Mesothelial cell of epicardium (in vitro differentiated cells): ENCODE measurements around the gene GZMH. TPM values are rescaled to one million over a fixed set of nuclear protein-coding genes. Genes with fewer than 3 reads are reported as not detected.

ENCODE experiments used
- DNase-seq, 2 experiments: peaks; one replicate each; pipeline ENCODE4 v3.0.0; 2021; ENCODE audit warnings: low spot score in 2 of 2; ENCODE audit not compliant: unreplicated experiment in 2 of 2
- H3K27ac Mint-ChIP-seq: 2 replicates; pipeline ENCODE4 v1.8.0; 2021; ENCODE audit warnings: mixed read lengths
- H3K27me3 Mint-ChIP-seq: 2 replicates; pipeline ENCODE4 v1.8.0; 2021; ENCODE audit warnings: low read depth, mixed read lengths
- H3K36me3 Mint-ChIP-seq: 2 replicates; pipeline ENCODE4 v1.8.0; 2021; ENCODE audit warnings: mixed read lengths
- H3K4me1 Mint-ChIP-seq: 2 replicates; pipeline ENCODE4 v1.8.0; 2021; ENCODE audit warnings: mixed read lengths
- H3K4me3 Mint-ChIP-seq: 2 replicates; pipeline ENCODE4 v1.8.0; 2021; ENCODE audit warnings: mild to moderate bottlenecking, moderate library complexity, mixed read lengths
- H3K9me3 Mint-ChIP-seq: 2 replicates; pipeline ENCODE4 v1.8.0; 2021; ENCODE audit warnings: mixed read lengths
- total RNA-seq: library from RNA; stranded (reverse); gene quantifications from 3 replicates; pipeline ENCODE4 v1.2.1, GENCODE V29; 2021
- TF ChIP-seq, protein P1 (sequence below): fragments of 200-600 bp; sonication (generic); IDR thresholded peaks from one replicate; pipeline ENCODE4 v1.5.0; 2021; ENCODE audit warnings: antibody characterized with exemption; ENCODE audit not compliant: unreplicated experiment

The GZMH gene
- total RNA-seq, 1 donor from 2014 or later: not detected

DNA sequence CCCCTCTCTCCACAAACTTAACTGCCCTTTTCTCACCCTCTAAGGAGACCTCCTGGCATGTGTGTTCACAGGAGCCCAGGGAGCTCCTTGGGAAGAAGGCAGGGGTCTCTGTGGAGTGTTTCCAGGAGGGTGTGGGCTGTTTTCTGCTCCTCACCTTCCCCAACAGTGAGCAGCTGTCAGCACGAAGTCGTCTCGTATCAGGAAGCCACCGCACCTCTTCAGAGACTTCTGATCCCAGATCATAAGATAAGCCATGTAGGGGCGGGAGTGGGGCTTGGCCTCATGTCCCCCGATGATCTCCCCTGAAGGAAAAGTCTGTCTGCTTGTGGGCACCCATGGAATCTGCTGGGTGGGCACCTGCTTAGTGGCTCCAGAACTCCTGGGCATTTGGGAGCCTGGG is 23.3 kb upstream of the GZMH start:
- no peaks in the 10 kb centered on the region for H3K4me1 Mint-ChIP-seq
- H3K4me3 Mint-ChIP-seq: no peak overlapping the region
- no peaks in the 10 kb centered on the region for H3K27me3 Mint-ChIP-seq
- H3K27ac Mint-ChIP-seq: no peak overlapping the region
- H3K9me3 Mint-ChIP-seq: peaks cover 63% of the 10 kb centered on the region
- peaks cover 2% of the 10 kb centered on the region for H3K36me3 Mint-ChIP-seq
- TF ChIP-seq, protein P1, sequence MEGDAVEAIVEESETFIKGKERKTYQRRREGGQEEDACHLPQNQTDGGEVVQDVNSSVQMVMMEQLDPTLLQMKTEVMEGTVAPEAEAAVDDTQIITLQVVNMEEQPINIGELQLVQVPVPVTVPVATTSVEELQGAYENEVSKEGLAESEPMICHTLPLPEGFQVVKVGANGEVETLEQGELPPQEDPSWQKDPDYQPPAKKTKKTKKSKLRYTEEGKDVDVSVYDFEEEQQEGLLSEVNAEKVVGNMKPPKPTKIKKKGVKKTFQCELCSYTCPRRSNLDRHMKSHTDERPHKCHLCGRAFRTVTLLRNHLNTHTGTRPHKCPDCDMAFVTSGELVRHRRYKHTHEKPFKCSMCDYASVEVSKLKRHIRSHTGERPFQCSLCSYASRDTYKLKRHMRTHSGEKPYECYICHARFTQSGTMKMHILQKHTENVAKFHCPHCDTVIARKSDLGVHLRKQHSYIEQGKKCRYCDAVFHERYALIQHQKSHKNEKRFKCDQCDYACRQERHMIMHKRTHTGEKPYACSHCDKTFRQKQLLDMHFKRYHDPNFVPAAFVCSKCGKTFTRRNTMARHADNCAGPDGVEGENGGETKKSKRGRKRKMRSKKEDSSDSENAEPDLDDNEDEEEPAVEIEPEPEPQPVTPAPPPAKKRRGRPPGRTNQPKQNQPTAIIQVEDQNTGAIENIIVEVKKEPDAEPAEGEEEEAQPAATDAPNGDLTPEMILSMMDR: no peak
- DNase-seq: no peak

DNA sequence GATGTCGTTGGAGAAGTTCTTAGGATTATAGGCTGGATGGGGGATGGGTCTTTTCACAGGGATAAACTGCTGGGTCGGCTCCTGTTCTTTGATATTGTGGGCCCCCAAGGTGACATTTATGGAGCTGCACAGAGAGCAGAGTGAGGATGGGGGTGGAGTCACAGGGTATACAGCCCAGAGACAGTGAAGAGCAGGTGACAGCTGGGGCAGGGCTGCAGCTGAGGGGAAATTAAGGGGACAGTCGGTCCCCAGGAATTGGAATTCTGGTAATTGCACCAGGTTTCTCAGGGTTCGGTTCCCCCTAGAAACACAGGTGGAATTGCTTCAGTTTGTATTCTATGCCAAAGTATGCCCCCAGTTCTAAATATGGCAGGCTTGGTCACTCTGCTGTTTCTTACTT is 22.9 kb upstream of the GZMH start:
- Mint-ChIP-seq H3K27me3 (no peaks in the 10 kb centered on the region), H3K4me3 (no peak overlapping the region), H3K4me1 (no peaks in the 10 kb centered on the region), H3K27ac (no peak overlapping the region), H3K36me3 (peaks cover 2% of the 10 kb centered on the region), H3K9me3 (peaks cover 63% of the 10 kb centered on the region)
- DNase-seq: no peak
- TF ChIP-seq, protein P1: no peak

DNA sequence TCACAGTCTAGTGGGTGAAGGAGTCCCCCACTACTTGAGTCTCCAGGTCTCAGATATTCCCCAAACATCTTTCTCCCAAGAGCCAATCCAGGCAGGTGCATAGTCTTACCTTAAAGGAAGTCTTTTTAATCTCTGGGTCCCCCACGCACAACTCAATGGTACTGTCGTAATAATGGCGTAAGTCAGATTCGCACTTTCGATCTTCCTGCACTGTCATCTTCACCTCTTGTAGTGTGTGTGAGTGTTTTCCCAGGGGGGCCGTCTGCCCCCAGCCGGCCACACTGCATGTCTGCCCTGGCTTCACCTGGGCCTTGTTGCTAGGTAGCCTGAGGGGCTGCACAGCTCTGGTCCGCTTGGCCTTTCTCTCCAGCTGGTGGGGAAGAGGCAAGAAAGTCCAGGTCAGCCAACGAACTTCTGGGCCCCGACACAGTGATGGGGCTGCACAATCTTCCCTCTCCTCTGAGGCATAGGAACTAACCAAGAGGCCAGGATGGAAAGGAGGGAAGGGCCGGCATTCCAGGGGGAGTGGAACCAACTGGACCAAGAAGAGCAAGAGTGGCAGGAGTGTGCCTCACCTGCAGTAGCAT is 22.4 kb upstream of the GZMH start:
- no peaks in the 10 kb centered on the region for H3K4me1 Mint-ChIP-seq
- peaks cover 2% of the 10 kb centered on the region for H3K36me3 Mint-ChIP-seq
- peaks cover 62% of the 10 kb centered on the region for H3K9me3 Mint-ChIP-seq
- H3K27ac Mint-ChIP-seq: no peak overlapping the region
- no peak overlapping the region for H3K4me3 Mint-ChIP-seq
- TF ChIP-seq, protein P1: no peak
- no peaks in the 10 kb centered on the region for H3K27me3 Mint-ChIP-seq
- no peak for DNase-seq

DNA sequence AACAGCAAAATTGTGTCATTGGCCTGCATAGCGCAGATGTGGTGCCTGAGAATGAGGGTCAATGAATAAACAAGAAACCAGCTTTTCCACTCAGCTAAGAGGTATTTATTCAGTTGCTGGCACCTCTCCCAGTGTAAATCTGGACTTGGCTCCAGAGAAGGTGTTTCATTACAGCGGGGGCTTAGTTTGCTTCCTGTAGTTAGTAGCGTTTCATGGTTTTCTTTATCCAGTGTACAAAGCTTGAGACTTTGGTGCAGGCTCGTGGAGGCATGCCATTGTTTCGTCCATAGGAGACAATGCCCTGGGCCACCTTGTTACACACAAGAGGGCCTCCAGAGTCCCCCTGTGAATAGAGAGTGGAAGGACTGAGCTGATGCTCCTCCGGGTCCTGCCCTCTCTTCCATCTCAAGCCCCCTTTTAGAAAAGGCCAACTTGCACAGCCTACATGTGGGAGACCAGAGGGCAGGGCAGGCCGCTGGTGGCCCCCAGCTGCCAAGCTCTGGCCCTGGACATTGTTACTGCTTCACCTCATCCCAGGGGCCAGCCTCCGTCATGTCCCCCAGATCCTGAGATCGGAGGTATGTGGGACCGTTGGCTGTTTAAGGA is 21.5 kb upstream of the GZMH start:
- Mint-ChIP-seq H3K27me3 (no peaks in the 10 kb centered on the region), H3K36me3 (peaks cover 2% of the 10 kb centered on the region), H3K9me3 (peaks cover 61% of the 10 kb centered on the region), H3K27ac (no peak overlapping the region), H3K4me3 (no peak overlapping the region), H3K4me1 (no peaks in the 10 kb centered on the region)
- no peak for DNase-seq
- TF ChIP-seq, protein P1: no peak

DNA sequence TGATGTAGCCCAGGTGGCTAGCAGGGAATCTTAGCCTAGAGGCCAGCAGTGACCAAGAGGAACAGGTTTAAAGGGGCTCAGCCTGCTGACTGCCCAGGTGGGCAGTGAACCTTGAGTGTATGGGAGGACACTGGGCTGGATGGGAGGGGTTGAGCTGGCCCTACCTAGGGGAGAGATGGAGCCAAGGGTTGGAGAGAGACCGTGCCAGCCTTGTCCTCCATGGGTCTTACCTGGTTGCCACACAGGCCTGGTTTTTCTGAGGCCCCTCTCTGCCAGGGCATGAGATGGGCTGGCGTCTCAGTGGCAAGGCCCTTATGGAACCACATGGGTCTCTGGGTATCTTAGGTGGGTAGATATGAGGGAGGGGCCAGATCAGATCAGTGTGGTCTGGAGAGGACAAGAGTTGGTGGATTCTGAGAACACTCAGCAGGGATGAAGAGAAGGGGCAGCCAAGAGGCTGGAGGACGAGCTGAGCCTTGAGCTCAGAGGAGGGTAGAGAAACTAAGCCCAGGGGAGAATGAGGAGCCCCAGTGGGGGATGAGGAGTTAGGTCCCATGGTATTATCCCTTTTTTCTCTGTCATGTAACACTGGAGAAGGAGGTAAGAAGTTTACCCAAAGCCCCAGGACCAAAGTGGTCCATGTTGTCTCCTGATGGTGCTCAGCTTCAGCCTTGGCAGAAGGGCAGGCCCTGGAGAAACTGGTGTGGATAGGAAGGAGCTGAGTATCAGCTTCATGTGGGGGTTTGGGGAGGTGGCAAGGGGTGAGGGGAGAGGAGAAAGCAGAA is 20.8 kb upstream of the GZMH start:
- H3K27ac Mint-ChIP-seq: no peak overlapping the region
- H3K4me3 Mint-ChIP-seq: no peak overlapping the region
- DNase-seq: no peak
- H3K4me1 Mint-ChIP-seq: no peaks in the 10 kb centered on the region
- no peaks in the 10 kb centered on the region for H3K27me3 Mint-ChIP-seq
- peaks cover 2% of the 10 kb centered on the region for H3K36me3 Mint-ChIP-seq
- H3K9me3 Mint-ChIP-seq: peaks cover 66% of the 10 kb centered on the region
- TF ChIP-seq, protein P1: no peak
